ENCODE measurements around the gene FHOD3. TPM values are rescaled to one million over a fixed set of nuclear protein-coding genes. Genes with fewer than 3 reads are reported as not detected.

Gene FHOD3
- total and polyA plus RNA-seq, 10 donors: 1.2 to 2.7 (median 1.9) TPM

- H3K9me3 ChIP-seq: no peaks in the 10 kb centered on the region
These were observed 342.8 kb downstream of the FHOD3 start for GRCh38 chr18:36640021-36640952.

GRCh38 chr18:36643061-36643460, 345.5 kb downstream of the FHOD3 start:
- TF ChIP-seq POLR2AphosphoS5 (IDR thresholded peaks at IDR 0.05) (no peak), CTCF (IDR thresholded peaks at IDR 0.05 in 8 of 11, conservative IDR thresholded peaks at IDR 0.05 in 3 of 11) (no peak), POLR2A (IDR thresholded peaks at IDR 0.05) (no peak)
- intact Hi-C loops (cut with DNase I; ENCODE audit: low total_unique reads): no loop called here

More at GRCh38 chr18:36640021-36640952, 342.8 kb downstream of the FHOD3 start:
- DNase-seq: no peak
- intact Hi-C loops (cut with DNase I; ENCODE audit: low total_unique reads): no loop called here
- no peaks in the 10 kb centered on the region for H3K4me1 ChIP-seq
- 82 to 92% (median 87%) methylated on average over 8 of the region's 8 CpGs for WGBS, 5 donors
- H3K4me3 ChIP-seq: no peak overlapping the region
- H3K27ac ChIP-seq: no peak overlapping the region
- no peaks in the 10 kb centered on the region for H3K36me3 ChIP-seq
- TF ChIP-seq POLR2AphosphoS5 (IDR thresholded peaks at IDR 0.05) (no peak), CTCF (IDR thresholded peaks at IDR 0.05 in 8 of 11, conservative IDR thresholded peaks at IDR 0.05 in 3 of 11) (no peak), POLR2A (IDR thresholded peaks at IDR 0.05) (no peak)
- peaks cover 0 to 23% (median 0%) of the 10 kb centered on the region in 7 donors for H3K27me3 ChIP-seq (replicated peaks in 1 of 7)

GRCh38 chr18:36648803-36649202, 351.3 kb downstream of the FHOD3 start:
- intact Hi-C loops (cut with DNase I; ENCODE audit: low total_unique reads): no loop called here
- no peak overlapping the region for H3K27ac ChIP-seq
- no peaks in the 10 kb centered on the region for H3K9me3 ChIP-seq
- 79 to 97% (median 89%) methylated on average over 3 of the region's 3 CpGs for WGBS, 5 donors
- H3K4me1 ChIP-seq: no peaks in the 10 kb centered on the region
- TF ChIP-seq POLR2A (IDR thresholded peaks at IDR 0.05) (no peak), POLR2AphosphoS5 (IDR thresholded peaks at IDR 0.05) (no peak), CTCF (IDR thresholded peaks at IDR 0.05 in 8 of 11, conservative IDR thresholded peaks at IDR 0.05 in 3 of 11) (no peak)
- no peaks in the 10 kb centered on the region for H3K36me3 ChIP-seq
- no peak overlapping the region for H3K4me3 ChIP-seq
- DNase-seq: no peak
- H3K27me3 ChIP-seq (replicated peaks in 1 of 7): peaks cover 0 to 46% (median 0%) of the 10 kb centered on the region in 7 donors

More at GRCh38 chr18:36643061-36643460, 345.5 kb downstream of the FHOD3 start:
- no peak for DNase-seq
- Histone ChIP-seq H3K27me3 (replicated peaks in 1 of 7) (peaks cover 0 to 35% (median 0%) of the 10 kb centered on the region in 7 donors), H3K9me3 (no peaks in the 10 kb centered on the region), H3K4me1 (no peaks in the 10 kb centered on the region), H3K4me3 (no peak overlapping the region), H3K27ac (no peak overlapping the region), H3K36me3 (no peaks in the 10 kb centered on the region)
- WGBS, 5 donors: 76 to 90% (median 78%) methylated on average over 3 of the region's 3 CpGs

- no peak overlapping the region for H3K27ac ChIP-seq
- H3K4me3 ChIP-seq: no peak overlapping the region
- peaks cover 0 to 46% (median 0%) of the 10 kb centered on the region in 7 donors for H3K27me3 ChIP-seq (replicated peaks in 1 of 7)
- TF ChIP-seq POLR2A (IDR thresholded peaks at IDR 0.05) (no peak), POLR2AphosphoS5 (IDR thresholded peaks at IDR 0.05) (no peak), CTCF (IDR thresholded peaks at IDR 0.05 in 8 of 11, conservative IDR thresholded peaks at IDR 0.05 in 3 of 11) (no peak)
- intact Hi-C loops (cut with DNase I; ENCODE audit: low total_unique reads): no loop called here
- no peaks in the 10 kb centered on the region for H3K36me3 ChIP-seq
- H3K4me1 ChIP-seq: no peaks in the 10 kb centered on the region
- H3K9me3 ChIP-seq: no peaks in the 10 kb centered on the region
- DNase-seq: no peak
- 82 to 88% (median 84%) methylated on average over 3 of the region's 3 CpGs for WGBS, 5 donors
These were observed 351.7 kb downstream of the FHOD3 start for GRCh38 chr18:36649205-36649604.

Measured in spleen (tissue), 11 donors.